SJCRH30 (cell line): ENCODE measurements around the gene TACC2. TPM values are rescaled to one million over a fixed set of nuclear protein-coding genes. Genes with fewer than 3 reads are reported as not detected.
A peak's percentile ranks its signal among the peaks of the same experiment; 100 is the strongest.

Source experiments
- DNase-seq, 2 experiments: peaks; one replicate each; pipeline ENCODE4 v3.0.0-alpha.2; 2015 to 2020
- H3K27ac ChIP-seq: fragments of 250-450 bp; sonication (Bioruptor Pico); 2 replicates; pipeline ENCODE4 v1.5.1; 2020; ENCODE audit warnings: mild to moderate bottlenecking, moderate library complexity
- H3K27me3 ChIP-seq: fragments of 250-450 bp; sonication (Bioruptor Pico); 2 replicates; pipeline ENCODE4 v1.5.1; 2020; ENCODE audit warnings: mild to moderate bottlenecking, moderate library complexity
- H3K36me3 ChIP-seq: fragments of 250-450 bp; sonication (Bioruptor Pico); 2 replicates; pipeline ENCODE4 v1.5.1; 2020; ENCODE audit warnings: mild to moderate bottlenecking, moderate library complexity
- H3K4me1 ChIP-seq: fragments of 250-450 bp; sonication (Bioruptor Pico); 2 replicates; pipeline ENCODE4 v1.5.1; 2020; ENCODE audit warnings: mild to moderate bottlenecking, moderate library complexity
- H3K4me3 ChIP-seq: fragments of 250-450 bp; sonication (Bioruptor Pico); 2 replicates; pipeline ENCODE4 v1.5.1; 2020; ENCODE audit warnings: mild to moderate bottlenecking, moderate library complexity
- H3K9me3 ChIP-seq: fragments of 250-450 bp; sonication (Bioruptor Pico); replicated peaks from 2 replicates; pipeline ENCODE4 v1.5.1; 2020; ENCODE audit warnings: mild to moderate bottlenecking, moderate library complexity
- total RNA-seq: library from RNA; depleted of rRNA; stranded (reverse); fragments of >200 nt; shearing (Covaris generic); gene quantifications from 2 replicates; pipeline ENCODE4 v1.2.3, GENCODE V29; 2014

Gene TACC2
- total RNA-seq, 1 experiment from 2014 or later, result 30.5 TPM

GRCh38 chr10:122029499-122030199 is 40.7 kb downstream of the TACC2 start:
- Histone ChIP-seq H3K9me3 (no peaks in the 10 kb centered on the region), H3K27me3 (peaks cover 4% of the 10 kb centered on the region; the same call in 1 of the 2 replicates), H3K4me1 (no peaks in the 10 kb centered on the region), H3K36me3 (no peaks in the 10 kb centered on the region), H3K4me3 (no peak overlapping the region), H3K27ac (no peak overlapping the region)
- no peak for DNase-seq

- Histone ChIP-seq H3K27me3 (peaks cover 4% of the 10 kb centered on the region; the same call in 1 of the 2 replicates), H3K4me3 (no peak overlapping the region), H3K4me1 (no peaks in the 10 kb centered on the region), H3K9me3 (no peaks in the 10 kb centered on the region), H3K27ac (no peak overlapping the region), H3K36me3 (no peaks in the 10 kb centered on the region)
- no peak for DNase-seq
Measured at GRCh38 chr10:122030200-122030552, 41.2 kb downstream of the TACC2 start.

- DNase-seq, result no peak
- no peak overlapping the region for H3K4me3 ChIP-seq
- H3K27ac ChIP-seq, result no peak overlapping the region
- H3K4me1 ChIP-seq, result no peaks in the 10 kb centered on the region
- no peaks in the 10 kb centered on the region for H3K36me3 ChIP-seq
- H3K9me3 ChIP-seq, result no peaks in the 10 kb centered on the region
- H3K27me3 ChIP-seq, result peaks cover 4% of the 10 kb centered on the region; the same call in 1 of the 2 replicates
Measured at GRCh38 chr10:122033224-122033926, 44.4 kb downstream of the TACC2 start.

GRCh38 chr10:122034149-122034756 is 45.3 kb downstream of the TACC2 start:
- Histone ChIP-seq H3K27me3 (peaks cover 4% of the 10 kb centered on the region), H3K36me3 (no peaks in the 10 kb centered on the region), H3K4me1 (no peaks in the 10 kb centered on the region), H3K9me3 (no peaks in the 10 kb centered on the region), H3K27ac (no peak overlapping the region), H3K4me3 (no peak overlapping the region)
- DNase-seq, result no peak

- Histone ChIP-seq H3K36me3 (no peaks in the 10 kb centered on the region), H3K4me3 (no peak overlapping the region), H3K27ac (no peak overlapping the region), H3K4me1 (peaks cover 7% of the 10 kb centered on the region), H3K27me3 (no peaks in the 10 kb centered on the region; the same call in 1 of the 2 replicates), H3K9me3 (no peaks in the 10 kb centered on the region)
- no peak for DNase-seq
Measured at GRCh38 chr10:122040786-122041185, 51.8 kb downstream of the TACC2 start.

- no peak for DNase-seq
- Histone ChIP-seq H3K27ac (no peak overlapping the region), H3K27me3 (no peaks in the 10 kb centered on the region; the same call in 1 of the 2 replicates), H3K4me1 (peaks cover 7% of the 10 kb centered on the region), H3K36me3 (no peaks in the 10 kb centered on the region), H3K4me3 (no peak overlapping the region), H3K9me3 (no peaks in the 10 kb centered on the region)
Measured at GRCh38 chr10:122042836-122043235, 53.9 kb downstream of the TACC2 start.

- no peaks in the 10 kb centered on the region; the same call in 1 of the 2 replicates for H3K27me3 ChIP-seq
- peaks cover 7% of the 10 kb centered on the region for H3K4me1 ChIP-seq
- peak overlapping the region; percentile 22 for H3K4me3 ChIP-seq
- H3K9me3 ChIP-seq, result no peaks in the 10 kb centered on the region
- peak; percentile 65 to 81 for DNase-seq
- H3K36me3 ChIP-seq, result no peaks in the 10 kb centered on the region
- no peak overlapping the region for H3K27ac ChIP-seq
Measured at GRCh38 chr10:122044045-122044661, 55.2 kb downstream of the TACC2 start.

GRCh38 chr10:122044713-122045112 is 55.8 kb downstream of the TACC2 start:
- H3K27ac ChIP-seq, result no peak overlapping the region
- DNase-seq, result peak; percentile 38 to 65

GRCh38 chr10:122045212-122045611 is 56.2 kb downstream of the TACC2 start:
- DNase-seq, result no peak
- Histone ChIP-seq H3K9me3 (no peaks in the 10 kb centered on the region), H3K27ac (no peak overlapping the region), H3K4me3 (no peak overlapping the region), H3K36me3 (no peaks in the 10 kb centered on the region), H3K4me1 (peaks cover 7% of the 10 kb centered on the region), H3K27me3 (no peaks in the 10 kb centered on the region)

More at GRCh38 chr10:122044713-122045112, 55.8 kb downstream of the TACC2 start:
- no peaks in the 10 kb centered on the region for H3K27me3 ChIP-seq
- peak overlapping the region; percentile 22 for H3K4me3 ChIP-seq
- H3K36me3 ChIP-seq, result no peaks in the 10 kb centered on the region
- no peaks in the 10 kb centered on the region for H3K9me3 ChIP-seq
- peaks cover 7% of the 10 kb centered on the region for H3K4me1 ChIP-seq

- H3K4me3 ChIP-seq, result no peak overlapping the region
- DNase-seq, result no peak
- H3K27ac ChIP-seq, result no peak overlapping the region
- peaks cover 7% of the 10 kb centered on the region for H3K4me1 ChIP-seq
- no peaks in the 10 kb centered on the region for H3K36me3 ChIP-seq
- H3K9me3 ChIP-seq, result no peaks in the 10 kb centered on the region
- no peaks in the 10 kb centered on the region for H3K27me3 ChIP-seq
Measured at GRCh38 chr10:122047560-122047959, 58.6 kb downstream of the TACC2 start.

- peaks cover 4% of the 10 kb centered on the region for H3K4me1 ChIP-seq
Measured at GRCh38 chr10:122049076-122049475, 60.1 kb downstream of the TACC2 start.

GRCh38 chr10:122050311-122050710 is 61.3 kb downstream of the TACC2 start:
- no peaks in the 10 kb centered on the region for H3K9me3 ChIP-seq
- no peak for DNase-seq
- H3K4me1 ChIP-seq, result no peaks in the 10 kb centered on the region
- H3K27ac ChIP-seq, result no peak overlapping the region
- H3K4me3 ChIP-seq, result no peak overlapping the region
- H3K27me3 ChIP-seq, result no peaks in the 10 kb centered on the region
- no peaks in the 10 kb centered on the region for H3K36me3 ChIP-seq

More at GRCh38 chr10:122049076-122049475, 60.1 kb downstream of the TACC2 start:
- no peak for DNase-seq
- no peaks in the 10 kb centered on the region for H3K27me3 ChIP-seq
- no peak overlapping the region for H3K4me3 ChIP-seq
- no peaks in the 10 kb centered on the region for H3K36me3 ChIP-seq
- H3K27ac ChIP-seq, result no peak overlapping the region
- no peaks in the 10 kb centered on the region for H3K9me3 ChIP-seq

GRCh38 chr10:122050811-122051210 is 61.8 kb downstream of the TACC2 start:
- H3K9me3 ChIP-seq, result no peaks in the 10 kb centered on the region
- H3K27ac ChIP-seq, result no peak overlapping the region

GRCh38 chr10:122051609-122052385 is 62.8 kb downstream of the TACC2 start:
- Histone ChIP-seq H3K4me1 (no peaks in the 10 kb centered on the region), H3K9me3 (no peaks in the 10 kb centered on the region), H3K4me3 (no peak overlapping the region), H3K36me3 (no peaks in the 10 kb centered on the region), H3K27ac (no peak overlapping the region), H3K27me3 (no peaks in the 10 kb centered on the region)
- peak; percentile 66 to 72 for DNase-seq

More at GRCh38 chr10:122050811-122051210, 61.8 kb downstream of the TACC2 start:
- no peak overlapping the region for H3K4me3 ChIP-seq
- no peaks in the 10 kb centered on the region for H3K27me3 ChIP-seq
- no peaks in the 10 kb centered on the region for H3K36me3 ChIP-seq
- H3K4me1 ChIP-seq, result no peaks in the 10 kb centered on the region
- DNase-seq, result no peak
